SK-N-SH treated with all-trans-retinoic acid at 6 μM for 48 hours (cell line): ENCODE data around the gene CD200.

ENCODE experiments used
- ATAC-seq: fragments of 200-7000 bp; cut with Tn5 transposase; 3 replicates; pipeline ENCODE4 v1.9.1; 2020; ENCODE audit warnings: mild to moderate bottlenecking, moderate library complexity
- ARNTL ChIP-seq: fragments of 450-650 bp; formaldehyde crosslinking; IDR thresholded peaks from 2 replicates; pipeline ENCODE4 v1.5.0; 2020; ENCODE audit warnings: low read depth, mild to moderate bottlenecking, moderate library complexity, borderline replicate concordance
- CSRNP3 ChIP-seq: fragments of 250-450 bp; sonication (Bioruptor Pico); IDR thresholded peaks from 2 replicates; pipeline ENCODE4 v1.5.1; 2021; ENCODE audit warnings: mild to moderate bottlenecking, moderate library complexity
- ESRRG ChIP-seq: fragments of 250-450 bp; sonication (Bioruptor Pico); IDR thresholded peaks from 2 replicates; pipeline ENCODE4 v1.6.1; 2021; ENCODE audit warnings: mild to moderate bottlenecking
- ISL1 ChIP-seq: fragments of 250-450 bp; sonication (Bioruptor Pico); IDR thresholded peaks from 2 replicates; pipeline ENCODE4 v2.1.2; 2022; ENCODE audit warnings: mild to moderate bottlenecking, moderate library complexity
- POU6F1 ChIP-seq: fragments of 250-450 bp; sonication (Bioruptor Pico); IDR thresholded peaks from 2 replicates; pipeline ENCODE4 v1.8.0; 2021; ENCODE audit warnings: low read depth, mild to moderate bottlenecking, moderate library complexity, borderline replicate concordance
- PPARA ChIP-seq: fragments of 250-450 bp; sonication (Bioruptor Pico); IDR thresholded peaks from 2 replicates; pipeline ENCODE4 v1.5.0; 2020; ENCODE audit warnings: mild to moderate bottlenecking, borderline replicate concordance
- RARB ChIP-seq: fragments of 250-450 bp; sonication (Bioruptor Pico); IDR thresholded peaks from 2 replicates; pipeline ENCODE4 v1.8.0; 2021; ENCODE audit warnings: mild to moderate bottlenecking, moderate library complexity
- SNAI2 ChIP-seq: fragments of 250-450 bp; sonication (Bioruptor Pico); IDR thresholded peaks from 2 replicates; pipeline ENCODE4 v1.5.0; 2020; ENCODE audit warnings: mild to moderate bottlenecking, moderate library complexity
- TCF4 ChIP-seq: fragments of 250-450 bp; sonication (Bioruptor Pico); IDR thresholded peaks from 2 replicates; pipeline ENCODE4 v1.8.0; 2021; ENCODE audit warnings: mild to moderate bottlenecking, moderate library complexity, borderline replicate concordance
- TOX ChIP-seq: fragments of 250-450 bp; sonication (Bioruptor Pico); IDR thresholded peaks from 2 replicates; pipeline ENCODE4 v1.8.0; 2021; ENCODE audit warnings: mild to moderate bottlenecking, moderate library complexity, borderline replicate concordance
- TSHZ2 ChIP-seq: fragments of 250-450 bp; sonication (Bioruptor Pico); IDR thresholded peaks from 2 replicates; pipeline ENCODE4 v1.5.0; 2020; ENCODE audit warnings: mild to moderate bottlenecking, moderate library complexity
- ZC3H10 ChIP-seq: fragments of 250-450 bp; sonication (Bioruptor Pico); IDR thresholded peaks from 2 replicates; pipeline ENCODE4 v1.5.1; 2021; ENCODE audit warnings: mild to moderate bottlenecking, moderate library complexity
- ZFP3 ChIP-seq: fragments of 250-450 bp; sonication (Bioruptor Pico); IDR thresholded peaks from 2 replicates; pipeline ENCODE4 v1.5.0; 2020; ENCODE audit warnings: mild to moderate bottlenecking, moderate library complexity
- ZFP30 ChIP-seq: fragments of 450-650 bp; formaldehyde crosslinking; IDR thresholded peaks from 2 replicates; pipeline ENCODE4 v1.5.0; 2022; ENCODE audit warnings: mild to moderate bottlenecking, moderate library complexity
- ZNF565 ChIP-seq: fragments of 450-650 bp; formaldehyde crosslinking; conservative IDR thresholded peaks from 2 replicates; pipeline ENCODE4 v1.5.0; 2020; ENCODE audit warnings: low read depth, mild to moderate bottlenecking, moderate library complexity
- ZNF70 ChIP-seq: fragments of 450-650 bp; formaldehyde crosslinking; IDR thresholded peaks from 2 replicates; pipeline ENCODE4 v1.5.0; 2020; ENCODE audit warnings: mild to moderate bottlenecking, moderate library complexity
- TF ChIP-seq, protein P1 (sequence below): fragments of 250-450 bp; sonication (Bioruptor Pico); IDR thresholded peaks from 2 replicates; pipeline ENCODE4 v1.5.1; 2020; ENCODE audit warnings: low read depth, mild to moderate bottlenecking, moderate library complexity
- TF ChIP-seq, protein P2 (sequence below): fragments of 250-450 bp; sonication (Bioruptor Pico); IDR thresholded peaks from 2 replicates; pipeline ENCODE4 v1.8.0; 2020; ENCODE audit warnings: mild to moderate bottlenecking, moderate library complexity, borderline replicate concordance

Gene CD200

GRCh38 chr3:112304611-112305010 is 28.3 kb upstream of the CD200 start:
- peak; percentile 56; the same call in 2 of the 3 replicates for ATAC-seq
- TF ChIP-seq ESRRG (no peak), TOX (CRISPR knock-in tag) (no peak), TSHZ2 (CRISPR knock-in tag) (no peak), RARB (no peak)
- TF ChIP-seq, protein P1, sequence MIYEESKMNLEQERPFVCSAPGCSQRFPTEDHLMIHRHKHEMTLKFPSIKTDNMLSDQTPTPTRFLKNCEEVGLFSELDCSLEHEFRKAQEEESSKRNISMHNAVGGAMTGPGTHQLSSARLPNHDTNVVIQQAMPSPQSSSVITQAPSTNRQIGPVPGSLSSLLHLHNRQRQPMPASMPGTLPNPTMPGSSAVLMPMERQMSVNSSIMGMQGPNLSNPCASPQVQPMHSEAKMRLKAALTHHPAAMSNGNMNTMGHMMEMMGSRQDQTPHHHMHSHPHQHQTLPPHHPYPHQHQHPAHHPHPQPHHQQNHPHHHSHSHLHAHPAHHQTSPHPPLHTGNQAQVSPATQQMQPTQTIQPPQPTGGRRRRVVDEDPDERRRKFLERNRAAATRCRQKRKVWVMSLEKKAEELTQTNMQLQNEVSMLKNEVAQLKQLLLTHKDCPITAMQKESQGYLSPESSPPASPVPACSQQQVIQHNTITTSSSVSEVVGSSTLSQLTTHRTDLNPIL (CRISPR knock-in tag), result no peak

GRCh38 chr3:112306825-112307224 is 26.1 kb upstream of the CD200 start:
- ATAC-seq, result no peak
- TF ChIP-seq ISL1 (CRISPR knock-in tag) (no peak), PPARA (CRISPR knock-in tag) (no peak), ZFP30 (CRISPR knock-in tag) (no peak), SNAI2 (CRISPR knock-in tag) (no peak), POU6F1 (CRISPR knock-in tag) (no peak), TOX (CRISPR knock-in tag) (no peak), ZFP3 (CRISPR knock-in tag) (no peak), RARB (no peak), TSHZ2 (CRISPR knock-in tag) (no peak), CSRNP3 (CRISPR knock-in tag) (no peak), ZNF70 (CRISPR knock-in tag) (no peak), ESRRG (no peak), ZC3H10 (CRISPR knock-in tag) (no peak), ZNF565 (CRISPR knock-in tag) (no peak), TCF4 (CRISPR knock-in tag) (no peak), ARNTL (CRISPR knock-in tag) (no peak)
- TF ChIP-seq, protein P2, sequence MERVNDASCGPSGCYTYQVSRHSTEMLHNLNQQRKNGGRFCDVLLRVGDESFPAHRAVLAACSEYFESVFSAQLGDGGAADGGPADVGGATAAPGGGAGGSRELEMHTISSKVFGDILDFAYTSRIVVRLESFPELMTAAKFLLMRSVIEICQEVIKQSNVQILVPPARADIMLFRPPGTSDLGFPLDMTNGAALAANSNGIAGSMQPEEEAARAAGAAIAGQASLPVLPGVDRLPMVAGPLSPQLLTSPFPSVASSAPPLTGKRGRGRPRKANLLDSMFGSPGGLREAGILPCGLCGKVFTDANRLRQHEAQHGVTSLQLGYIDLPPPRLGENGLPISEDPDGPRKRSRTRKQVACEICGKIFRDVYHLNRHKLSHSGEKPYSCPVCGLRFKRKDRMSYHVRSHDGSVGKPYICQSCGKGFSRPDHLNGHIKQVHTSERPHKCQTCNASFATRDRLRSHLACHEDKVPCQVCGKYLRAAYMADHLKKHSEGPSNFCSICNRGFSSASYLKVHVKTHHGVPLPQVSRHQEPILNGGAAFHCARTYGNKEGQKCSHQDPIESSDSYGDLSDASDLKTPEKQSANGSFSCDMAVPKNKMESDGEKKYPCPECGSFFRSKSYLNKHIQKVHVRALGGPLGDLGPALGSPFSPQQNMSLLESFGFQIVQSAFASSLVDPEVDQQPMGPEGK, result no peak
- TF ChIP-seq, protein P1 (CRISPR knock-in tag), result no peak
